WTC11 (cell line): ENCODE measurements around the gene DIO3. TPM values are rescaled to one million over a fixed set of nuclear protein-coding genes. Genes with fewer than 3 reads are reported as not detected.

Experiments used
- ATAC-seq: fragments of 200-7000 bp; cut with Tn5 transposase; 2 replicates; pipeline ENCODE4 v1.10.0; 2021; ENCODE audit warnings: mild to moderate bottlenecking, moderate library complexity
- CTCF ChIA-PET: fragments of 300-600 bp; sonication (Branson Sonifier 250); formaldehyde crosslinking; loops from one replicate; lab custom pipeline; 2021; ENCODE audit warnings: antibody characterized with exemption; lab: Charles Lee
- POLR2A ChIA-PET: fragments of 350-600 bp; sonication (Branson Sonifier 250); formaldehyde crosslinking; loops from one replicate; lab custom pipeline; 2021; ENCODE audit warnings: antibody characterized with exemption; lab: Charles Lee
- DNase-seq: peaks from one replicate; pipeline ENCODE4 v3.0.0; 2021; ENCODE audit warnings: low spot score
- H3K27ac Mint-ChIP-seq: 2 replicates; pipeline ENCODE4 v1.8.0; 2021; ENCODE audit warnings: mixed read lengths
- H3K27me3 Mint-ChIP-seq: 2 replicates; pipeline ENCODE4 v1.8.0; 2021; ENCODE audit warnings: low read depth, mild to moderate bottlenecking, moderate library complexity, mixed read lengths
- H3K36me3 Mint-ChIP-seq: 2 replicates; pipeline ENCODE4 v1.8.0; 2021; ENCODE audit warnings: mixed read lengths
- H3K4me1 Mint-ChIP-seq: 2 replicates; pipeline ENCODE4 v1.8.0; 2022; ENCODE audit warnings: mixed read lengths
- H3K4me3 Mint-ChIP-seq: 2 replicates; pipeline ENCODE4 v1.8.0; 2021; ENCODE audit warnings: mild to moderate bottlenecking, moderate library complexity, mixed read lengths
- H3K9me3 Mint-ChIP-seq: 2 replicates; pipeline ENCODE4 v1.8.0; 2021; ENCODE audit warnings: mixed read lengths
- ATF2 ChIP-seq: sonication (generic); formaldehyde crosslinking; IDR thresholded peaks from 2 replicates; pipeline ENCODE4 v1.8.1; 2022; ENCODE audit warnings: low read depth, missing genetic modification reagents, borderline replicate concordance
- CBFB ChIP-seq: sonication (generic); formaldehyde crosslinking; IDR thresholded peaks from 2 replicates; pipeline ENCODE4 v1.8.1; 2022; ENCODE audit warnings: mild to moderate bottlenecking, low read depth, missing genetic modification reagents
- E2F1 ChIP-seq: sonication (generic); formaldehyde crosslinking; IDR thresholded peaks from 2 replicates; pipeline ENCODE4 v1.8.0; 2022; ENCODE audit warnings: mild to moderate bottlenecking, missing genetic modification reagents
- E2F4 ChIP-seq: sonication (generic); formaldehyde crosslinking; IDR thresholded peaks from 2 replicates; pipeline ENCODE4 v1.8.1; 2022; ENCODE audit warnings: low read depth, mild to moderate bottlenecking, moderate library complexity, missing genetic modification reagents, borderline replicate concordance
- ESRRA ChIP-seq: sonication (generic); formaldehyde crosslinking; IDR thresholded peaks from 2 replicates; pipeline ENCODE4 v1.8.1; 2022; ENCODE audit warnings: mild to moderate bottlenecking, missing genetic modification reagents, borderline replicate concordance
- FOXJ3 ChIP-seq: sonication (generic); formaldehyde crosslinking; IDR thresholded peaks from 2 replicates; pipeline ENCODE4 v1.9.0; 2021; ENCODE audit warnings: missing genetic modification reagents, mild to moderate bottlenecking, borderline replicate concordance
- FOXK1 ChIP-seq: sonication (generic); formaldehyde crosslinking; IDR thresholded peaks from 2 replicates; pipeline ENCODE4 v1.8.0; 2022; ENCODE audit warnings: mild to moderate bottlenecking, moderate library complexity, missing genetic modification reagents
- FOXP1 ChIP-seq: sonication (generic); formaldehyde crosslinking; IDR thresholded peaks from 2 replicates; pipeline ENCODE4 v1.8.0; 2022; ENCODE audit warnings: missing genetic modification reagents, mild to moderate bottlenecking, moderate library complexity, borderline replicate concordance
- HMGA2 ChIP-seq: fragments of 250-450 bp; sonication (Bioruptor Pico); IDR thresholded peaks from 2 replicates; pipeline ENCODE4 v1.4.0; 2021; ENCODE audit warnings: mild to moderate bottlenecking, moderate library complexity
- RORB ChIP-seq: fragments of 250-450 bp; sonication (Bioruptor Pico); IDR thresholded peaks from 2 replicates; pipeline ENCODE4 v1.9.0; 2021; ENCODE audit warnings: mild to moderate bottlenecking
- SMAD4 ChIP-seq: sonication (generic); formaldehyde crosslinking; IDR thresholded peaks from 2 replicates; pipeline ENCODE4 v1.8.0; 2022; ENCODE audit warnings: mild to moderate bottlenecking, missing genetic modification reagents
- TCF7 ChIP-seq: sonication (generic); formaldehyde crosslinking; IDR thresholded peaks from 2 replicates; pipeline ENCODE4 v1.8.0; 2022; ENCODE audit warnings: mild to moderate bottlenecking, low read depth, missing genetic modification reagents, moderate library complexity
- ZNF121 ChIP-seq: sonication (generic); formaldehyde crosslinking; IDR thresholded peaks from 2 replicates; pipeline ENCODE4 v1.8.0; 2023; ENCODE audit warnings: missing genetic modification reagents
- ZNF138 ChIP-seq: sonication (generic); formaldehyde crosslinking; conservative IDR thresholded peaks from 2 replicates; pipeline ENCODE4 v1.8.1; 2022; ENCODE audit warnings: mild to moderate bottlenecking, moderate library complexity, missing genetic modification reagents
- ZNF263 ChIP-seq: sonication (generic); formaldehyde crosslinking; IDR thresholded peaks from 2 replicates; pipeline ENCODE4 v1.8.1; 2022; ENCODE audit warnings: low read depth, mild to moderate bottlenecking, moderate library complexity, missing genetic modification reagents
- ZNF317 ChIP-seq: sonication (generic); formaldehyde crosslinking; IDR thresholded peaks from 2 replicates; pipeline ENCODE4 v1.8.1; 2023; ENCODE audit warnings: low read depth, mild to moderate bottlenecking, moderate library complexity, missing genetic modification reagents, borderline replicate concordance
- ZNF423 ChIP-seq: fragments of 250-450 bp; sonication (Bioruptor Pico); IDR thresholded peaks from 2 replicates; pipeline ENCODE4 v2.1.2; 2022; ENCODE audit warnings: mild to moderate bottlenecking, moderate library complexity
- ZSCAN18 ChIP-seq: fragments of 250-450 bp; sonication (Bioruptor Pico); IDR thresholded peaks from 2 replicates; pipeline ENCODE4 v2.1.2; 2022; ENCODE audit warnings: mild to moderate bottlenecking, moderate library complexity
- total RNA-seq: library from RNA; stranded (reverse); gene quantifications from 3 replicates; pipeline ENCODE4 v1.2.3, GENCODE V29; 2021
- TF ChIP-seq, protein P1 (sequence below): sonication (generic); formaldehyde crosslinking; IDR thresholded peaks from 2 replicates; pipeline ENCODE4 v1.8.1; 2022; ENCODE audit warnings: missing genetic modification reagents, borderline replicate concordance
- TF ChIP-seq, protein P2 (sequence below): sonication (generic); formaldehyde crosslinking; IDR thresholded peaks from 2 replicates; pipeline ENCODE4 v1.8.0; 2022; ENCODE audit warnings: mild to moderate bottlenecking, missing genetic modification reagents

Gene DIO3
- total RNA-seq, 1 experiment from 2014 or later, result 0.52 TPM

- ChIA-PET POLR2A (no interaction called here), CTCF (interaction anchor here (0.8 kb wide), 1 partner anchor 106 kb away, joined by 3 read pairs; no protein-coding TSS in a partner anchor)
- peaks cover 4% of the 10 kb centered on the region for H3K36me3 Mint-ChIP-seq
- peaks cover 11% of the 10 kb centered on the region for H3K4me1 Mint-ChIP-seq
- no peak overlapping the region for H3K4me3 Mint-ChIP-seq
- no peak; the same call in none of the 2 replicates for ATAC-seq
- no peak overlapping the region for H3K27ac Mint-ChIP-seq
- TF ChIP-seq SMAD4 (CRISPR knock-in tag) (no peak), ESRRA (CRISPR knock-in tag) (no peak), ZNF121 (CRISPR knock-in tag) (no peak), ATF2 (CRISPR knock-in tag) (no peak), ZNF317 (CRISPR knock-in tag) (no peak), HMGA2 (CRISPR knock-in tag) (no peak), E2F1 (CRISPR knock-in tag) (no peak)
- peaks cover 12% of the 10 kb centered on the region for H3K9me3 Mint-ChIP-seq
- H3K27me3 Mint-ChIP-seq, result no peaks in the 10 kb centered on the region
- no peak for DNase-seq
Measured at GRCh38 chr14:101525640-101526527, 35.4 kb upstream of the DIO3 start.

GRCh38 chr14:101527987-101528386 is 33.3 kb upstream of the DIO3 start:
- CTCF ChIA-PET, result interaction anchor here (1.0 kb wide), 1 partner anchor 424 kb away, joined by 3 read pairs; no protein-coding TSS in a partner anchor
- Mint-ChIP-seq H3K27ac (no peak overlapping the region), H3K27me3 (no peaks in the 10 kb centered on the region)

More at GRCh38 chr14:101527987-101528386, 33.3 kb upstream of the DIO3 start:
- Mint-ChIP-seq H3K4me1 (peaks cover 9% of the 10 kb centered on the region; the same call in 1 of the 2 replicates), H3K9me3 (peaks cover 12% of the 10 kb centered on the region), H3K4me3 (no peak overlapping the region), H3K36me3 (peaks cover 4% of the 10 kb centered on the region)
- TF ChIP-seq ESRRA (CRISPR knock-in tag) (no peak), ZNF138 (CRISPR knock-in tag) (no peak), ATF2 (CRISPR knock-in tag) (no peak), FOXK1 (CRISPR knock-in tag) (no peak), ZSCAN18 (CRISPR knock-in tag) (no peak), FOXJ3 (CRISPR knock-in tag) (no peak), SMAD4 (CRISPR knock-in tag) (no peak), RORB (CRISPR knock-in tag) (no peak), ZNF317 (CRISPR knock-in tag) (no peak), ZNF423 (CRISPR knock-in tag) (no peak), TCF7 (CRISPR knock-in tag) (no peak), ZNF263 (CRISPR knock-in tag) (no peak), CBFB (CRISPR knock-in tag) (no peak), FOXP1 (CRISPR knock-in tag) (no peak), E2F4 (no peak)
- TF ChIP-seq, protein P1, sequence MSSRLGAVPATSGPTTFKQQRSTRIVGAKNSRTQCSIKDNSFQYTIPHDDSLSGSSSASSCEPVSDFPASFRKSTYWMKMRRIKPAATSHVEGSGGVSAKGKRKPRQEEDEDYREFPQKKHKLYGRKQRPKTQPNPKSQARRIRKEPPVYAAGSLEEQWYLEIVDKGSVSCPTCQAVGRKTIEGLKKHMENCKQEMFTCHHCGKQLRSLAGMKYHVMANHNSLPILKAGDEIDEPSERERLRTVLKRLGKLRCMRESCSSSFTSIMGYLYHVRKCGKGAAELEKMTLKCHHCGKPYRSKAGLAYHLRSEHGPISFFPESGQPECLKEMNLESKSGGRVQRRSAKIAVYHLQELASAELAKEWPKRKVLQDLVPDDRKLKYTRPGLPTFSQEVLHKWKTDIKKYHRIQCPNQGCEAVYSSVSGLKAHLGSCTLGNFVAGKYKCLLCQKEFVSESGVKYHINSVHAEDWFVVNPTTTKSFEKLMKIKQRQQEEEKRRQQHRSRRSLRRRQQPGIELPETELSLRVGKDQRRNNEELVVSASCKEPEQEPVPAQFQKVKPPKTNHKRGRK (CRISPR knock-in tag), result no peak
- TF ChIP-seq, protein P2, sequence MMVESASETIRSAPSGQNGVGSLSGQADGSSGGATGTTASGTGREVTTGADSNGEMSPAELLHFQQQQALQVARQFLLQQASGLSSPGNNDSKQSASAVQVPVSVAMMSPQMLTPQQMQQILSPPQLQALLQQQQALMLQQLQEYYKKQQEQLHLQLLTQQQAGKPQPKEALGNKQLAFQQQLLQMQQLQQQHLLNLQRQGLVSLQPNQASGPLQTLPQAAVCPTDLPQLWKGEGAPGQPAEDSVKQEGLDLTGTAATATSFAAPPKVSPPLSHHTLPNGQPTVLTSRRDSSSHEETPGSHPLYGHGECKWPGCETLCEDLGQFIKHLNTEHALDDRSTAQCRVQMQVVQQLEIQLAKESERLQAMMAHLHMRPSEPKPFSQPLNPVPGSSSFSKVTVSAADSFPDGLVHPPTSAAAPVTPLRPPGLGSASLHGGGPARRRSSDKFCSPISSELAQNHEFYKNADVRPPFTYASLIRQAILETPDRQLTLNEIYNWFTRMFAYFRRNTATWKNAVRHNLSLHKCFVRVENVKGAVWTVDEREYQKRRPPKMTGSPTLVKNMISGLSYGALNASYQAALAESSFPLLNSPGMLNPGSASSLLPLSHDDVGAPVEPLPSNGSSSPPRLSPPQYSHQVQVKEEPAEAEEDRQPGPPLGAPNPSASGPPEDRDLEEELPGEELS (CRISPR knock-in tag), result no peak
- POLR2A ChIA-PET, result no interaction called here
- ATAC-seq, result no peak
- DNase-seq, result no peak
